Mononuclear cell (primary cell): ENCODE measurements around the gene BCL2L11. TPM values are rescaled to one million over a fixed set of nuclear protein-coding genes. Genes with fewer than 3 reads are reported as not detected.

Source experiments
- H3K27me3 ChIP-seq: 2 replicates; pipeline ENCODE4 v1.6.0; 2011; ENCODE audit warnings: low read length, control low read depth; ENCODE audit not compliant: insufficient read depth
- H3K4me1 ChIP-seq: 2 replicates; pipeline ENCODE4 v1.5.1; 2011; ENCODE audit warnings: mild to moderate bottlenecking, low read length, control low read depth; ENCODE audit not compliant: insufficient read depth
- H3K4me3 ChIP-seq: 2 replicates; pipeline ENCODE4 v1.5.1; 2011; ENCODE audit warnings: mild to moderate bottlenecking, low read length, moderate library complexity
- H3K9me3 ChIP-seq: 2 replicates; pipeline ENCODE4 v1.5.1; 2011; ENCODE audit warnings: low read depth, mild to moderate bottlenecking, control low read depth, low read length
- total RNA-seq: library from RNA; depleted of rRNA; stranded (reverse); fragments of >200 nt; gene quantifications from one replicate; pipeline ENCODE4 v1.2.3, GENCODE V29; 2012

The BCL2L11 gene
- total RNA-seq, 1 donor = 53.2 TPM

DNA sequence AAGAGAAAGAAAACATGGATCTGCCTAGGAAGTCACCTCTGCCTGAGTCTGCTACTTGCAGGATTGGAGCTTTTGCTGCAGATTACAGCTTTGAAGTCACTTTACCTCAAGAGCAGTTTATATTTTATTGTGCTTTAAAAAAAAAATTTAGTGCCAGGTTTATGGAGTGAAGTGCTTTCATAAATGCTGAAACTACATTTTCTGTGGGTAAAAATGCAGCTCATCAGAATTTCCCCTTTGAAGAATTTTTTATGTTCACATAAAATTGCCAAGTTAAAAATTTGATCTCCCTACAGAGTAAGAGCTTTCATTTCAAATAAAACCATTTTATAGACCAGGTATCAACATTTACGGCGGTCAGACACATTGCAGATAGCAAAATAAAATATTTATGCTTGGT lies 25.2 kb downstream of the BCL2L11 start:
- peaks cover 4% of the 10 kb centered on the region for H3K4me1 ChIP-seq
- H3K9me3 ChIP-seq = no peaks in the 10 kb centered on the region
- no peak overlapping the region for H3K4me3 ChIP-seq
- no peaks in the 10 kb centered on the region for H3K27me3 ChIP-seq

DNA sequence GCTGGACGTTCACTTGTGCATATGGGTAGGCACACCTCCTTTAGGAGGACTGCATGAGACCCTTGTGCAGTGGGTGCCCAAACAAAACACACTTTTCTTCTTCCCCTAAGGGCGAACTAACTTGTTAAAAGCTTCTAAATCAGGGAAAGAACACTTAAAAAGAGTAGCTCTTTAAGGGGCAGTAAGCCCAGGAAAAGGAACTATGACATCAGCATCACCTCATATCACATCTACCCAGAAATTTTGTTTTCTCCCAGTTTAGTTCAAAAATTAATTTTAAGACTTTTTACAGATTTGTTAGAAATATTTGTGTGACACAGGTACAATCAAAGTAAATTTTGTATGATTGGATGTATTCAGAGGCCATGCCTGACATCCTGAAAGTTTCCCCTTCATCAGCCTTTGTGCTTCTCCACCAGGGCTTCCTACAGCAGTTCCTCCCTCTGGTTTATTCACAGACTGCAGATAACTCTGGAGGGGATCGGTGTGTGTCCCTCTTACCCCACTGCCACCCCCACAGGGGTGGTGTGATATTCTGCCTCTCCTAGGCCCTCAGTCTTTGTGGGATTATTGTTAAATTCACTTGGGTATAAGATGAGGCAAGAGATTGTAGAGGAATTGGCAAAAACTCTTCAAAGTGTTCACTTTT lies 27.6 kb downstream of the BCL2L11 start:
- Histone ChIP-seq H3K9me3 (no peaks in the 10 kb centered on the region), H3K27me3 (no peaks in the 10 kb centered on the region), H3K4me3 (no peak overlapping the region), H3K4me1 (peaks cover 4% of the 10 kb centered on the region)

DNA sequence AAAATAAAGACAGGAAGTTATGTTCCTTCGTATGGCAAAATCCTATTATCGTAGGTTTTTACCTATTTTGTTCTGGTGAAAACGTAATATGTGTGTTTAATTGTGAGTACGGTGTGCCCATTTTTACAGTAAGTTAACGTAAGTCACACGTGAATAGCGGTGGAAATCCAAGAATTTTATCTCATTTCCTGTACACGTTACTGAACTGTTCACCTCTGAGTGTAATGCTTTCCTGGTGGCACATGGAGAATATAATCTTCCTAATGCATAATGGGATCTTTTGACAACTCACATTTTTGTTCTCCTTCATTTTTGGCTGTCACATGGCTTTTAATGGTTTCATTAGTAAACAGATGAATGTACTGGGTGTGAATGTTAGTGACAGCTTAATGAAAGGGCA lies 28.2 kb downstream of the BCL2L11 start:
- Histone ChIP-seq H3K9me3 (no peaks in the 10 kb centered on the region), H3K4me3 (no peak overlapping the region), H3K4me1 (peaks cover 4% of the 10 kb centered on the region), H3K27me3 (no peaks in the 10 kb centered on the region)

DNA sequence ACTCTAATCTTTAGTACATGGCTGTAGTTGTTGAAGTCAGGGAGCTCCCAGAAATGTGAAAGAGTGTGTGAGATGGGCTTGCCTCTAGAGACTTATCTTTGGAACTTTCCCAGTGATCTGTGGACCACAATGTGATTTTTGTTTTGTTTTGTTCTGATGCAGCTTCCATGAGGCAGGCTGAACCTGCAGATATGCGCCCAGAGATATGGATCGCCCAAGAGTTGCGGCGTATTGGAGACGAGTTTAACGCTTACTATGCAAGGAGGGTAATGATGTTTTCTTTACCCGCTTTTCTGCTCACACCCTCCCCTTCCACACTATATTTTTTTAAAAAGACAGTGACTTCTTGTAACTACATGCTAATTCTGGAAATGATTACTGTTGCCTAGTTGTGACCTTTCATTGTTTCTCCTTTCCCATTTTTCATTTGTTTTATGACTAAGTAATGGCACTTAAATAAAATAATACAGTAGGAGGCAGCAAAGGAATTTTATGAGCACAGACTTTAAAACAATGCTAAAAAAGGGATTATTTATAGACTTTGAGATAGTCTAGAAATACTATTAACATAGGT lies 29.3 kb downstream of the BCL2L11 start:
- Histone ChIP-seq H3K27me3 (no peaks in the 10 kb centered on the region), H3K4me3 (no peak overlapping the region), H3K4me1 (peaks cover 4% of the 10 kb centered on the region), H3K9me3 (no peaks in the 10 kb centered on the region)

DNA sequence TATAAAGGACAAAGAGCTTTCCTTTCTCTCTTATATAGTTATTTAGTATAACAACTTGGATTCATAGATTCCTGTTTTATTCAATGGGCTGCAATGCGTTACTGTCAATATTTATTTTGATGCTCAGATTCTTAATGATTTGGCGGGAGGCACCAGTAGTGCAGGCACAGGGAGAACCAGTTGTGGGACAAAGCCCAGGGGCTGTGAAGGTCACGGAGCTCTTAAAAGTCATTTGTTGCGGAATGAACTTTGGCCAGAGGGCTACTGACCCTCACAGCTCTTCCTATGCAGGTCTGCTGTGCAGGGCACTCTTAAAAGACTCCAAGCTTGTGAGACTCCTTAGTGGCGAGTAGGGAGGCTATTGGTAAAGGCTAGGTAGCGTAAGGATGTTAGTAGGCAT lies 34.0 kb downstream of the BCL2L11 start:
- no peak overlapping the region for H3K4me3 ChIP-seq
- H3K27me3 ChIP-seq = no peaks in the 10 kb centered on the region
- H3K9me3 ChIP-seq = no peaks in the 10 kb centered on the region
- H3K4me1 ChIP-seq = peaks cover 12% of the 10 kb centered on the region

DNA sequence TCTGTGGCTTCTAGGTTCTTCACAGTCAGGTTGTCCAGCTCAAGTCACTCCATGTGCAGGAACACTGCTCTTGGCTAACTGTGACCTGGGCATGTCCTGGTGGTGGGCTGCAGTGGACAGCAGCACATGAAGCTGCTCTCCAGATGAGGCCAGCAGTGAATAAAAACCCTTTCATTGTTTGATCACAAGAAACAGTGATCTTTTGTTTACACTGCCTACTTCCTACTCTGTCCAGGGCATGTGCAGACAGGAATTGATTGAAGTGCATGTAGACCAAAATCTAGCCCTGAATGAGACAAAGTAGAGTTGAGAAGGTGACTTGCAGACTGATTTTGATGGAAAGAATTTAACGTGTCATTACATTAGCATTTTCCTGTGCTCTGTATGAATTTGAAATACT lies 34.9 kb downstream of the BCL2L11 start:
- no peak overlapping the region for H3K4me3 ChIP-seq
- H3K4me1 ChIP-seq = peaks cover 12% of the 10 kb centered on the region
- H3K9me3 ChIP-seq = no peaks in the 10 kb centered on the region
- H3K27me3 ChIP-seq = no peaks in the 10 kb centered on the region

DNA sequence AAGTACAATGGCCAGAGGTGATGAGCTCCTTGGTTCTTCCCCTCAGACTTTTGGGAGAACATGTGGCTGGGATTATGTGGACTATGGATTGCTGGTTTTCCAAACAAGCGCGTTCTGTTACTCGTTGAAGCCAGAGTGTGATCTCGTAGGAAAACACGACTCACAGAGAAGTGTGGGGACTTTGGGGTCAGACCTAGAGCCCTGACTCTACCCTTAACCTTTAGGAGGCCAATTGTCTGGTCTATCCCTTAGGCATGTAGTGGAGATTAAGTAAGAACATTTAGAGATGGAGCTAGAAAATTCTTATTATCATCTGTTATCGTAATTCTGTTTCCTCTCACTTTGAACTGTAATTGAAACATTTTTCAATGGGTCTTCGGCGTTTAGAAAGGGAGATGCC lies 35.8 kb downstream of the BCL2L11 start:
- Histone ChIP-seq H3K4me3 (no peak overlapping the region), H3K4me1 (peaks cover 12% of the 10 kb centered on the region), H3K27me3 (no peaks in the 10 kb centered on the region), H3K9me3 (no peaks in the 10 kb centered on the region)

DNA sequence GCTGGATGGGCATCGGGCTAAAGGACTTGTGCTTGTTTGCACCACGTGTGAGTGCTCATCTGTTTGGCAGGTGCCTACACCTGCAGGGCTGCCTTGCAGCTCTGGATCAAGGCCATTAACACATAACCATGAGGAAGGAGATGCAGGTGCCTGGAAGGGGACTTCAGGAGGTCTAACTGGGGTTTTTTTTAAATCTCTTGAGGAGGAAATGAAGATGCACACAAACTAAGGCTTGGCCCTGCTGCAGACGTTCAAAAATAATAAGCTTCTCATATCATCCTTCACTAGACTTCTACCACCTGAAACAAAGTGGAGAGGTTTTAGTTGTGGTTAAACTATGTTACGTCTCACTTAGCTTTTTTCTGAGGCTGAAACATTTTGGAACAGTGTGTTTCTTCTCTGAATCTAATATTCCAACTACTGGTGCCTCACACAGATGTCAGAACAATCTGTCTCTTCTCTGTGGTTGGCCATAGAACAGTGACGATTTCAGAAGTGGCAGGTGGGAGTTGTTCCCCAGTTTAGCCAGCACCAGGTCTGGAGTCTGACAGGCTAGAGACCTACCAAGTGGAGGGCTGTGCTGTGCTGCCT lies 36.5 kb downstream of the BCL2L11 start:
- peaks cover 15% of the 10 kb centered on the region for H3K4me1 ChIP-seq
- no peaks in the 10 kb centered on the region for H3K27me3 ChIP-seq
- no peak overlapping the region for H3K4me3 ChIP-seq
- H3K9me3 ChIP-seq = no peaks in the 10 kb centered on the region

DNA sequence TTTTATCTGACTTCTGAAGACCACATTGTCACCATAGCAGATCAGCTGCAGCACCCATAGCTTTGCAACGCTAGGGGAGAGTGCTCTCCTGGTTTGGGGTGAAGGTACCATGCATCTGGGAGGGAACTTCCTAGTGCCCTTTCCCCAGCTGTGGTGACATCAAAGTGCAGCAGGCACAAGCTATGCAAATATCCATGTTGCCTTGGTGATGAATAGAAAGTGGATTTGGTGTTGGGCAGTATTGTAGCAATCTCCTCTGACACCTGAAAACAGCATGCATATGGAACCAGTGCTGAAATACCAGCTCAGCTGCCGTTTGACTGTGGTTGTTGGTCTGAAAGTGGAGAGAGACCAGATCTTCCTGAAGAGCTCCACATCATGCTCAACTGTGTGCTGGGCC lies 37.1 kb downstream of the BCL2L11 start:
- H3K4me3 ChIP-seq = no peak overlapping the region
- H3K9me3 ChIP-seq = no peaks in the 10 kb centered on the region
- no peaks in the 10 kb centered on the region for H3K27me3 ChIP-seq
- peaks cover 20% of the 10 kb centered on the region for H3K4me1 ChIP-seq

DNA sequence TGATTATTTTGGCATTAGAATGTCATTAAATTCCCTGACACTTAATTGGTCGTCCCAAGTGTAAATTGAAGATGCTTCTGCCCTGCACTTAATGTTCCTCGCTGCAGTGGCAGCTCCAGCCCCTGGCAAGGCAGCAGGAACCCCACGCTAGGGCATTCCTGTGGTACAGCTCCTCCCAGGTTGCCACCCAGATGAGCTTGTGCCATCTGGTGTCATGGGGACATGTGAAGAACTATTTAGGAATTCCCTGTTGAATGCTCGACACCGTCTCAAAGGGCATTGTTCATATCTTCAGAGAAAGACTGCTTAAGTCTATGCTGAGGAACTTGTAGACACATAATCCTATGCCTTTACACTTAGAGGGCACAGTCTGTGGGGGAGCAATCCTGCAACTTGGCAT lies 38.9 kb downstream of the BCL2L11 start:
- Histone ChIP-seq H3K9me3 (no peaks in the 10 kb centered on the region), H3K27me3 (no peaks in the 10 kb centered on the region), H3K4me1 (peaks cover 27% of the 10 kb centered on the region), H3K4me3 (no peak overlapping the region)

DNA sequence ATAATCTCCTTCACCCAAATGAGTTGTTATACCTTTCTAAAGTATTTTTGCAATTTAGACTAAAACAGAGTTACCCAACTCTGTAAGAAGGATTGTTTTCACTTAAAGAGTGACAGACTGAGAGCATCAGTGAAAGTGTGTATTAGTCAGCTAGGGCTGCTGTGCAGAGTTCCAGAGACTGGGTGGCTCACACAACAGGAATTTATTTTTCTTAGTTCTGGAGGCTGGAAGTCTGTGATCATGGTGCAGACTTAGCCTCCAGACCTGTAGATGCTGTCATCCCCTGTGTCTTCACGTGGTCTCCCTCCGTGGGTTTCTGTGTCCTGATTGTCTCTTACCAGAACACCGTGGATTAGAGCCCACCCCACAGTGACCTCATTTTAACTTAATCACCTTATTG lies 40.0 kb downstream of the BCL2L11 start:
- H3K9me3 ChIP-seq = no peaks in the 10 kb centered on the region
- no peak overlapping the region for H3K4me3 ChIP-seq
- H3K27me3 ChIP-seq = no peaks in the 10 kb centered on the region
- peaks cover 27% of the 10 kb centered on the region for H3K4me1 ChIP-seq

DNA sequence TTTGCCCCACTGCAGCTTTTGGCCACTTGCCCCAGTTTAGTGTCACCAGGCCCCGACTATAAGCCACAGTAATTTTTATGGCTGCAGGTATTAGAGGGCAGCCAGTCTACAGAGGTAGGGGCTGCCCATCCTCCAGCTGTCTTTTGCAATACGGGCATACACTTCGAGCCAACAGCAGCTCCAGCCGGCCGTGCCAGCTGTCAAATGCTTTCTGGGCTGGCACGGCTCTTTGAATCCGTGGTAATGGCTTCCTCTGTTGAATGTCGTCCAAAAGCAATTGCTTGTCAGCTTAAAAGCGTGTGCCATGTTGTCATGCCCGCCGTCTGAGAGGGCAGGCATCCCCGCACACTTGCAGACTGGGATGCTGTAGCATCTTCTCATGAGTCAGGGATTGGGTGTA lies 41.3 kb downstream of the BCL2L11 start:
- Histone ChIP-seq H3K9me3 (no peaks in the 10 kb centered on the region), H3K4me1 (peaks cover 25% of the 10 kb centered on the region), H3K27me3 (no peaks in the 10 kb centered on the region), H3K4me3 (no peak overlapping the region)

DNA sequence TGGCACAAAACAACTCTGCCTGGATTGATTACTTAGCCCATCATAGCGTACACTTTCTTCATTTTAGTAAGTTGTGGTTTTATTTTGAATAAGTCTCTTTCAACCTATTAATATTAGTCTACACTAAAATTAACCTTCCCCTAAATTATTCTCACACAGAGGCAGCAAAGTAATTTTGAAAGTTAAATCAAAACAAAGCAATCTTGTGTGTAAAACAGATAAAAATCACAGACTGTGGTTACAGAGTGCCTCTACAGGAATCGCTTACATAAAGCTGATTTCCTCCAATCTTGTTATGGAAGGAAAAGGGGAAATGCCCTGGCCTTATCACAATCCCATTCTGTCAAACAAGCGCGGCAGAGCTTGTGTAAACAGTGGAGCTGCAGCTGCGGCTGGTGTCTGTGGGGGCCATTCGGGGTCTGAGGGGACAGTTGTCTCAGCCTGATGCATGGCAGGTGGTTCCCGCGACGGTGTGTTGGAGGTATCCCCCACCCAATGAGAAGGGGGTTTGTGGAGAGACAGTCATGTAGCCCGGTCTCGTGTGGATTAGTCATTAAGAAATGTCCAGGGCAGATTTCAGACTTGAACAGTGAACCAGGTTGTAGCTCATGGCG lies 42.1 kb downstream of the BCL2L11 start:
- H3K4me3 ChIP-seq = no peak overlapping the region
- peaks cover 21% of the 10 kb centered on the region for H3K4me1 ChIP-seq
- H3K9me3 ChIP-seq = no peaks in the 10 kb centered on the region

DNA sequence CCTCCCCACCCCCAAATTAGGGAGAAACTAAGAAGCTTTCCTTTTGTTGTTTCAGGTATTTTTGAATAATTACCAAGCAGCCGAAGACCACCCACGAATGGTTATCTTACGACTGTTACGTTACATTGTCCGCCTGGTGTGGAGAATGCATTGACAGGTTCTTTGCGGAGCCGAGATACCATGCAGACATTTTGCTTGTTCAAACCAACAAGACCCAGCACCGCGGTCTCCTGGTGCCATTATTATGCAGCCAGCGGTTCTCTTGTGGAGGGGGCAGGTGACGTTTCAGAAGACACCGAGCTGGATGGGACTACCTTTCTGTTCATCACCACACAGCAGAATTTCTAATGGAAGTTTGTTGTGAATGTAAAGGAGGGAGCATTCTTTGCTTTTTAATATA lies 43.4 kb downstream of the BCL2L11 start:
- H3K4me1 ChIP-seq = peaks cover 17% of the 10 kb centered on the region
- no peaks in the 10 kb centered on the region for H3K9me3 ChIP-seq
- H3K4me3 ChIP-seq = no peak overlapping the region
- H3K27me3 ChIP-seq = no peaks in the 10 kb centered on the region

More for the DNA sequence above, 42.1 kb downstream of the BCL2L11 start:
- H3K27me3 ChIP-seq = no peaks in the 10 kb centered on the region

DNA sequence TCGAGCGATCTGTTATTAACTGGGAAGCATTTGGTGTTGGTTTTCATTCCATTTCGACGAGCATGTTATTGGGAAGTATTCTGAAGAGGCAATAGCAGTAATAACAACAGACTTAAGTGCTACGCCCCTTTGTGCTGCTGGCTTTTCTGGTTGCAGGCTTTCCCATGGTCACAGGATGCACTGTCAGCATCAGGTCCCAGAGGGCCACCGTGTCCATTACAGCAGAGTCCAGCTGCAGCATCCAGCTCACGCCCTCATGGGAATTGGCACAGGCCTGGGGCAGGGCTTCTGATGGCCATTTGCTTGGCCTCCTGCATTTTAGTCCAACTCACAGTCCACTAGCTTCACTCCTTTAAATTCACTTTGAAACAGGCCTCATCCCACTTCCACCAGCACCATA lies 44.4 kb downstream of the BCL2L11 start:
- Histone ChIP-seq H3K27me3 (no peaks in the 10 kb centered on the region), H3K4me3 (no peak overlapping the region), H3K9me3 (no peaks in the 10 kb centered on the region), H3K4me1 (peaks cover 17% of the 10 kb centered on the region)
